Loucy (cell line): ENCODE measurements around the gene BEND5.

Experiments
- H2AFZ ChIP-seq: fragments of 200-600 bp; sonication (generic); 2 replicates; pipeline ENCODE4 v1.6.0; 2016; ENCODE audit warnings: antibody characterized with exemption, mild to moderate bottlenecking, low read length, moderate library complexity
- H3F3A ChIP-seq: fragments of 200-600 bp; 2 replicates; pipeline ENCODE4 v1.6.0; 2016; ENCODE audit warnings: antibody characterized with exemption, low read depth, mild to moderate bottlenecking
- H3K27me3 ChIP-seq: fragments of 200-600 bp; sonication (generic); 2 replicates; pipeline ENCODE4 v1.6.1; 2014; ENCODE audit warnings: low read length, mild to moderate bottlenecking; ENCODE audit not compliant: insufficient read depth, poor library complexity, severe bottlenecking
- H3K36me3 ChIP-seq: fragments of 200-600 bp; sonication (generic); 2 replicates; pipeline ENCODE4 v1.6.1; 2016; ENCODE audit warnings: low read length; ENCODE audit not compliant: insufficient read depth
- H3K4me1 ChIP-seq: fragments of 200-600 bp; sonication (generic); 2 replicates; pipeline ENCODE4 v1.5.1; 2014; ENCODE audit warnings: low read length, mild to moderate bottlenecking; ENCODE audit not compliant: insufficient read depth, poor library complexity, severe bottlenecking
- H3K4me2 ChIP-seq: fragments of 200-600 bp; sonication (generic); 2 replicates; pipeline ENCODE4 v1.6.0; 2014; ENCODE audit warnings: antibody characterized with exemption, low read length, low read depth, mild to moderate bottlenecking; ENCODE audit not compliant: poor library complexity, severe bottlenecking
- H3K4me3 ChIP-seq: fragments of 200-600 bp; sonication (generic); 2 replicates; pipeline ENCODE4 v1.5.1; 2014; ENCODE audit warnings: low read length, mild to moderate bottlenecking, mixed read lengths; ENCODE audit not compliant: poor library complexity, severe bottlenecking
- H3K79me2 ChIP-seq: fragments of 200-600 bp; sonication (generic); 2 replicates; pipeline ENCODE4 v1.6.1; 2014; ENCODE audit warnings: low read length; ENCODE audit not compliant: insufficient read depth
- H3K9ac ChIP-seq: fragments of 200-600 bp; sonication (generic); 2 replicates; pipeline ENCODE4 v1.6.0; 2014; ENCODE audit warnings: mild to moderate bottlenecking, low read depth, low read length, moderate library complexity; ENCODE audit not compliant: poor library complexity, severe bottlenecking
- H3K9me2 ChIP-seq: fragments of 200-600 bp; sonication (generic); replicated peaks from 2 replicates; pipeline ENCODE4 v1.6.1; 2016; ENCODE audit warnings: low read depth, low read length, mixed read lengths
- H3K9me3 ChIP-seq: fragments of 200-600 bp; sonication (generic); 2 replicates; pipeline ENCODE4 v1.6.1; 2014; ENCODE audit warnings: mild to moderate bottlenecking, antibody characterized with exemption, low read length, low read depth; ENCODE audit not compliant: insufficient read depth
- H4K20me1 ChIP-seq: fragments of 200-600 bp; sonication (generic); 2 replicates; pipeline ENCODE4 v1.6.0; 2014; ENCODE audit warnings: antibody characterized with exemption, low read length, mild to moderate bottlenecking; ENCODE audit not compliant: insufficient read depth, poor library complexity, severe bottlenecking
- EZH2phosphoT487 ChIP-seq: fragments of 200-600 bp; IDR thresholded peaks from 2 replicates; pipeline ENCODE4 v1.6.1; 2018; ENCODE audit warnings: antibody characterized with exemption, mild to moderate bottlenecking, moderate library complexity, borderline replicate concordance
- TF ChIP-seq, protein P1 (sequence below): fragments of 200-600 bp; sonication (generic); conservative IDR thresholded peaks from 2 replicates; pipeline ENCODE4 v1.5.1; 2014; ENCODE audit warnings: mild to moderate bottlenecking, antibody characterized with exemption, low read length

BEND5 gene

DNA sequence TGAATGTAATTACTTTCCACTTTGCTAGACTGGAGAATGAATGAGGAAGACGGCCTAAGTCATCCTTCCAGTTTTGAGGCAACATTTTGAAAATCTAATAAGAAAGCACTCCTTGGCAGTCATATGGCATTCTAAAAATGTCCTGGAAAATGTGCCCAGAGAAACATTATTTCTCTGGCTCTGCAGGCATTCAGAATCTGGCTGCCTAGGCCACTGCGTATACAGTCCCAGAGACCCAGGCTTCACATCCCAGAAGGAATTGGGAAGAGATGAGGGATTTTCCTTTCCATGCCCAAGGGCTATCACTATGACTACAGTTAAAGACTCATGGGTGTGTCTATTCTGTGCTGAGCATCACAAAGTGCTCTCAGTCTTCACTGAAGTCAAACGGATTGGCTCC is 92.9 kb downstream of the BEND5 start:
- Histone ChIP-seq H3K36me3 (no peaks in the 10 kb centered on the region), H3K4me2 (no peak overlapping the region), H3K27me3 (no peaks in the 10 kb centered on the region), H3K4me1 (no peaks in the 10 kb centered on the region), H4K20me1 (no peaks in the 10 kb centered on the region), H3K79me2 (no peaks in the 10 kb centered on the region), H3F3A (no peaks in the 10 kb centered on the region), H3K9ac (no peak overlapping the region), H3K9me3 (no peaks in the 10 kb centered on the region), H3K4me3 (no peak overlapping the region), H3K9me2 (no peaks in the 10 kb centered on the region), H2AFZ (no peak overlapping the region)
- TF ChIP-seq EZH2phosphoT487, result no peak
- TF ChIP-seq, protein P1, sequence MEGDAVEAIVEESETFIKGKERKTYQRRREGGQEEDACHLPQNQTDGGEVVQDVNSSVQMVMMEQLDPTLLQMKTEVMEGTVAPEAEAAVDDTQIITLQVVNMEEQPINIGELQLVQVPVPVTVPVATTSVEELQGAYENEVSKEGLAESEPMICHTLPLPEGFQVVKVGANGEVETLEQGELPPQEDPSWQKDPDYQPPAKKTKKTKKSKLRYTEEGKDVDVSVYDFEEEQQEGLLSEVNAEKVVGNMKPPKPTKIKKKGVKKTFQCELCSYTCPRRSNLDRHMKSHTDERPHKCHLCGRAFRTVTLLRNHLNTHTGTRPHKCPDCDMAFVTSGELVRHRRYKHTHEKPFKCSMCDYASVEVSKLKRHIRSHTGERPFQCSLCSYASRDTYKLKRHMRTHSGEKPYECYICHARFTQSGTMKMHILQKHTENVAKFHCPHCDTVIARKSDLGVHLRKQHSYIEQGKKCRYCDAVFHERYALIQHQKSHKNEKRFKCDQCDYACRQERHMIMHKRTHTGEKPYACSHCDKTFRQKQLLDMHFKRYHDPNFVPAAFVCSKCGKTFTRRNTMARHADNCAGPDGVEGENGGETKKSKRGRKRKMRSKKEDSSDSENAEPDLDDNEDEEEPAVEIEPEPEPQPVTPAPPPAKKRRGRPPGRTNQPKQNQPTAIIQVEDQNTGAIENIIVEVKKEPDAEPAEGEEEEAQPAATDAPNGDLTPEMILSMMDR, result no peak

DNA sequence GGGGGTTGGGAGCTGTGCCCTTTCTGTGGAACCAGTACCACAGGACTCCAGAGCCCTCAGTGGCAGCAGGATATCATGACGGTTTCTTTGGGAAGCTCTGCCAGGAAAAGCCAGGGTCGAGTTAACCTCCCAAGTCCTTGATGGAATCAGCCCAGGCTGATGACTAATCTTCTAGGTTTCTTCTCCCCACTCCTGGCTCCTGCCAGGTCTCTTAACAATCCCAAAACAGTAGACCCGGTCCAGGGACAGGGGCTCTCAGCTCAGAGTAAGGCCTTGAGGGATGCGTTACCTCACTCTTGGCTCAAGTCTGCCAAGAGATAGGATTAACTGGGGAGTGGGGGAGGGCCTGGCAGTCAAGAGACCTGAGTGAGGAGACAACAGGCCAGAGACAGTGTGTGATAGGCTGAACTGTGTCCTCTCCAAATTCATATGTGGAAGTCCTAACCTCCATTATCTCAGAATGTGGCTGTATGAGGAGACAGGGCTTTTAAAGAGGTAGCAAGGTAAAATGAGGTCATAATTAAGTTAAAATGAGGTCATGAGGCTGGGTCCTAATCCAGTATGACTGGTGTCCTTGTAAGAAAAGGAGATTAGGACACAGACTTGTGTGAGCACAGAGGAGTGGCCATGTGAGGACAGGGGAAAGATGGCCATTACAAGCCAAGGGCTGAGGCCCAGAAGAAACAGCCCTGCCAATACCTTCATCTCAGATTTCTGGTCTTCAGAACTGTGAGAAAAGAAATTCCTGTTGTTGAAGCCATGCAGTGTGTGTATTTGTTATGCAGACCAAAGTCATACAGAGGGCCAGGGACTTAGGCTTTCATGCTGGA is 95.0 kb downstream of the BEND5 start:
- Histone ChIP-seq H3K4me2 (no peak overlapping the region), H2AFZ (no peak overlapping the region), H3K27me3 (no peaks in the 10 kb centered on the region), H3K36me3 (no peaks in the 10 kb centered on the region), H3K9ac (no peak overlapping the region), H3K9me2 (no peaks in the 10 kb centered on the region), H3F3A (no peaks in the 10 kb centered on the region), H3K4me3 (no peak overlapping the region), H3K4me1 (no peaks in the 10 kb centered on the region), H3K79me2 (no peaks in the 10 kb centered on the region), H3K9me3 (no peaks in the 10 kb centered on the region), H4K20me1 (no peaks in the 10 kb centered on the region)
- TF ChIP-seq, protein P1, result no peak
- TF ChIP-seq EZH2phosphoT487, result no peak

DNA sequence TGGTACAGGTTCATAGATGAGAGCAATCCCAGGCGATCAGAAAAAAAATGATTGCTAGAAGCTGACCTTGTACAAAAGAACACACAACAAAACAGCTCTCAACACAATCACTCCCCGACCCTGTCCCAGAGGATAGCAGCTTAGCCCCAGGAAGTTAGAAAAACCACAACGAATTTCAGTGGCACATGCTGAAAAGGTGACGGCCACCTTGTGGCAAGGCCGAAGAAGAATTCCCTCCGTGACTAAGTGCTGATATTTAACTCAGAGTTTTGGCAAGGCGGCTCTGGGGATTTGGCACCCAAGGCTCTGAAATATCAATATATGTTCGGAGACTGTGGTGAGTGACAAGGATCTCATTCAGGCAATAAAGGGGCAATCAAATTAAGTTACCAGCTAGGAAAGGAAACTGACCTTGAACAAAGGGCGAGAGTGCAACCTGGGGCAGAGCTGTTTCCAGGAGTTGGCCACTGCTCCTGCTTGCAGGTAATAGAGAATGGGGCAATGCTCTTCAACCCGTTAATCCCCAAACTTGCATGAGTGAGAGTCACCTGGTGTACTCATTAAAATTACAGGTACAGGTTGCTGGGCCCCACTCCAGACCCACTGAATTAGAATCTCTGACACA is 96.2 kb downstream of the BEND5 start:
- Histone ChIP-seq H3K79me2 (no peaks in the 10 kb centered on the region), H3F3A (no peaks in the 10 kb centered on the region), H3K27me3 (no peaks in the 10 kb centered on the region), H3K4me3 (no peak overlapping the region), H3K36me3 (no peaks in the 10 kb centered on the region), H3K9me3 (no peaks in the 10 kb centered on the region), H3K9ac (no peak overlapping the region), H2AFZ (no peak overlapping the region), H3K4me1 (no peaks in the 10 kb centered on the region), H4K20me1 (no peaks in the 10 kb centered on the region), H3K4me2 (no peak overlapping the region), H3K9me2 (no peaks in the 10 kb centered on the region)
- TF ChIP-seq EZH2phosphoT487, result no peak
- TF ChIP-seq, protein P1, result no peak
